HG03565 (cell line): ENCODE measurements around the gene OPRL1.

Source experiments
- ATAC-seq: cut with Tn5 transposase; IDR thresholded peaks from one replicate; pipeline ENCODE4 v1.9.1; 2021; ENCODE audit warnings: mild to moderate bottlenecking, moderate library complexity; ENCODE audit not compliant: unreplicated experiment

OPRL1 gene

DNA sequence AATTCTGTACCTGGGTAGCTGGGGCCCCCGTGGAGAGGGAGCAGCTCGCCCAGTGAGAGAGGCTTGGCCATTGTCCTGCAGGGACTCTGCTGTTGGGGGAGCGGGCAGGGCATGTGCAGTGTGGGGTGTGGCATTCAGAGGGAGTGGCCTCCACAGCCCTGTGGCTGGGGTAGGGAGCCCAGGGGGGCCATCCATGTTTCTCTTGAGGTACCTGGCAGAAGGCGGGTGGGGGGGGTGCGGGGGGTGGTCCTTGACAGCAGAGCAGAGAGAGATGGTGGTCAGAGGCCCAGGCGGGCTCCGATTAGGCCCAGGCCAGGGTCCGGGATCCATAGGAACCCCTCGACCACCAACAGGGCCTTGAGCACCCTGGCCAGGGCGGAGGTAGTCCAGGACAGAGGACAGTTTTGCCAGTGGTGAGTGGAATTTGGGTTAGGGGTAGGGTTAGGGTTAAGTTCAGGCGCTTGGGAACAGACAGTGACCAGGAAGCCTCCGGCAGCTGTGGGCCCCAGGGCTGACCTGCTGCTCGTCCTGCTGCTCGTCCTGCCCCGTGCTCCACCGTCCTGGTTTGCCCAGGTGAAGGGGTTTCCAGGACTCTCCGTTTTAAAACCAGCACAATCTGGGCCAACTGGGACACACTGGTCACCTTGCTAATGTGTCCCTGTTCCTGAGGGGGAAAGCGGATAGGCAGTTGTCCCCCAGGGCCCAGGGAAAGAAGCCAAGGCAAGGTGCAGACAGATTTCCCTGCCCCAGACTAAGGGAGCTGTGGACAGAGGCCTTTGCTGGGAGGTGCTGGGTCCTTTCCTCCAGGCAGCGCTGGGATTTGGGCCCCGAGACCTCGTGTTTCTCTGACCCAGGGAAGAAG is 59.5 kb downstream of the OPRL1 start:
- ATAC-seq: no peak

DNA sequence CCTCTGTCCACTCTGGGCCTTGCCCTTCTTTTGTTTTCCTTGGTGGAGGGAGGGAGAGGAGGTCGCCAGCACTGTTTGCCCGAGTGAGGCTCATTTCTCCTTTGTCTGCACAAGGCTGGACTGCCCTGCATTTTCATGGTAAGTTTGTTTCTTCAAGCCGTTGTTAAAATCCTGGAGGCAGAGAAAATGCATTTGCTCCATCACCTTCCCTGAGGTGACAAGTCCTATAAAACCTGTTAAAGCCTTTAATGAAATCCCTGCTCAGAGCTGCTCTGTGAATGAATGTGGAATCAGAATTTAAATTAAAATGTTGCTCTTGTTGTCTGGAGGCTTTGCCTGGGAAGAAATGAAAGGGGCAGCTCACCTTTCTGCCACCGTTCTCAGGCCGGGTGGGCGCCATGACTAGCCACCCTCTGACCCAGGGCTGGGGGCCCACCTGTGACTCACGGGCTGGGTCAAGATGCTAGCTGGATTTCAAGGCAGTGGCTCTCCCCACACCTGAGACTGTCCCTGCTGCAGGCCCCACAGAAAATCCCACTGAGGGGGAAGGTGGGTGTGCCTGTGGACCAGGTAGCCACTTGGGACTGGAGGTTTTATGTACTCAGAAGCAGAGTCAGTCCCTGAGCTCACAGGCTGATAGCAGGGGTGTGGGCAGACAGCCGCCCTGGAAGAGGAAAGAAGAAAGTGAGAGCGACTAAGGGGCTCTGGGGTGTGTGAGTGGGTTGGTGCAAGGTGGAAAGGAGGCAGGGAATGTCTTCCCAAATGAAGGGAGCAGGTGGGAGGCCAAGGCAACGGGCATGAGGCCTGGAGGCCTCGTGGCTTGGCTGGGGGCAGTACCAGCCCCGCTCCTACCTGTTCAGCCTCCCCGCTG is 60.4 kb downstream of the OPRL1 start:
- no peak for ATAC-seq

DNA sequence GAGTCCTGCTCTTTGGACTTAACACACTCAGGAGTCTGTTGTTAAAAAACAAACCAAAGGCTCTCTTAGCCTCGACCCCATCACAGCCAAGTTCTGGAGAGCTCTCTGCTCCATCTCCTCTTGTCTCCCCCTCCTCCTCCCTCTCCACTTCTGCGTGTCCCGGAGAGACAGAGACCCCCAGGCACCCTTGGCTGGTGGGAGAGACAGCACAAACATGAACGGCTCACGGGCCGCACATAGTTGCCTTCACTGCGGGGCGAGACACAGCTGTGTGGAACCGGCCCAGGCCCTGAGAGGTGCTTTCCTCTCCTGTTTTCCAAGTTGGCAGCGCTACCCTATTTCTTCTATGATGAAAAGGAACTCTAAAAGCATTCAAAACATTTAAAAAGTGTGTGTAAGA is 61.1 kb downstream of the OPRL1 start:
- no peak for ATAC-seq

DNA sequence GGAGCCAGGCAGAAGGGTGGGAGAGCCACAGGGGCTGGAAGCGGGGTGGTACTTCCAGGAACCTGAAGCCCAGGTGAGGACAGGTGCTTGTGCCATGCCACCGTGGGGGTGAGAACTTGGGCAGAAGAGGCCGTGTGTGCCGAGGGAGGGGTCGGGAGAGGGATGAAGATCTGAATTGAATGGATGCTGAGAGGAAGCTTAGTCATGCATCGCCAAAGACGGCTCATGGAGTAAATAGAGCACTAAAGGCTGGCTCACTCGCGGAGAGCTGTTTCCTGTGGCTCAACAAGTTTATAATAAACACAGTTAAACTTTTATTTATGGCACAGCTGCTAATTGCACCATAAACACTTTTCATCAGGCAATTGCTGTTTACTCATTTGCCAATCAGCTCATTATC is 62.7 kb downstream of the OPRL1 start:
- ATAC-seq: no peak

DNA sequence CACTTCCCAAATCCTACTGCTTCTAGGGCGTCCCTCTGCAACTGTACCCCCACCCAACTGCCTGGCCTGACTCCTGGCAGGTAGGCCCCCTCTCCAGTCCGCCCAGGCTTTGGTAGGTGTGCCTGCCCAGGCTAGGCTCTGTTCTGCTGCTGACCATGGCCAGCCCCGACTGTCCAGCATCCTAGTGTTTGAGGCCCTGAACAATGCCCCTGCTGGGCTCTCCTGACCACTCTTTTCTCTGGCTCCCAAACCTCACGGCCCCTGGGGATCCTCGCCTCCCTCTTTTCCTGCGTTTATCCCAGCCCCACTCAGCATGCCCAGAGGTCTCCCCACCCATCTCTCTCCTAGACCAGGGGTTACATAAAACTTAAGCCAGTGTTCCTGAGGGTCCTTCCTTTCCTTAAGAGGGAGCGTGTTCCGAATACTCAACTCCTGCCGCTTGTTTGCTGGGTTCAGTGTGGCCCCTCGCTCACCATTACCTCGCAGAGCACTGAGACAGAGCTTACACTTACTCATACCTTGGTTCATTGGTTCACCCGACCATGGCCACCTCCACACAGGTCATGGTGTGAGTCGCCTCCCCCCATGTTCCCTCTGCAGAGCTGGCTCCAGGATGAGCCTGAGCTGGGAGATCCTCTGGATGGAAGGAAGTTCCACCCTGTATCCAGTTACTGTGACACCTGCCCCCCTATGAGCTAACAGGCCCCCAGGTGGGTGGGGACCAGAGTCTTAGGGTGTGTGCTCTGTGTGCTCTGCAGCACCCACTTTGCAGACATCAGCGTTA is 63.3 kb downstream of the OPRL1 start:
- ATAC-seq: no peak

DNA sequence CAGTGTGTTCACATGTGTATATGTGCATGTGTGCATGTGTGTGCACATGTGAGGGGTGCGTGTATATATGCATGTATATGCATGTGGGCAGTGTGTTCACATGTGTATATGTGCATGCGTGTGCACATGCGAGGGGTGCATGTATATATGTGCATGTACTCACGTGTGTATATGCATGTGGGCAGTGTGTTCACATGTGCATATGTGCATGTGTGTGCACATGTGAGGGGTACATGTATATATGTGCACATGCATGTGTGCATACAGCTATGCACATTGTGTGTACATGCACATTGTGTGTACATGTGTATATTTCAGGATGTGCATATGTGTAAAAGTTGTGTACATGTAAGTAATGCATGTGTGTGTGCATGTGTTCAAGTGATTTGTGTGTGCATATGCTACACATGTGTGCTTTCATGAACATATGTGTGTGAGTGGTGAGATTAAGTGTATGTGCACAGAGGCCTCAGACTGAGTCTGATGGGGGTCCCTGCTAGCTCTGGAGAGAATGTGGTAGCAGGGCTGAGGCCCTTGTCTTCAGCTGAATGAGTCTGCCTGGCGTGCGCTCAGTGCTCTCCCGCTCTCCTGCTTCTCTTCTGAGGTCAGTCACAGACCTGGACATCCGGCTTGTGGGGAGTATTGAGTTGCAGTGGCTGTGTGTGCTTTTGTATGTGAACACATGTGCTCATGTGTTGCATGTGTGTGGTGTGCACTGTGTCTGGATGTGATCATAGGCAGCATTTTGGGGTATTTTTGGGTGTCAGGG is 64.4 kb downstream of the OPRL1 start:
- no peak for ATAC-seq

DNA sequence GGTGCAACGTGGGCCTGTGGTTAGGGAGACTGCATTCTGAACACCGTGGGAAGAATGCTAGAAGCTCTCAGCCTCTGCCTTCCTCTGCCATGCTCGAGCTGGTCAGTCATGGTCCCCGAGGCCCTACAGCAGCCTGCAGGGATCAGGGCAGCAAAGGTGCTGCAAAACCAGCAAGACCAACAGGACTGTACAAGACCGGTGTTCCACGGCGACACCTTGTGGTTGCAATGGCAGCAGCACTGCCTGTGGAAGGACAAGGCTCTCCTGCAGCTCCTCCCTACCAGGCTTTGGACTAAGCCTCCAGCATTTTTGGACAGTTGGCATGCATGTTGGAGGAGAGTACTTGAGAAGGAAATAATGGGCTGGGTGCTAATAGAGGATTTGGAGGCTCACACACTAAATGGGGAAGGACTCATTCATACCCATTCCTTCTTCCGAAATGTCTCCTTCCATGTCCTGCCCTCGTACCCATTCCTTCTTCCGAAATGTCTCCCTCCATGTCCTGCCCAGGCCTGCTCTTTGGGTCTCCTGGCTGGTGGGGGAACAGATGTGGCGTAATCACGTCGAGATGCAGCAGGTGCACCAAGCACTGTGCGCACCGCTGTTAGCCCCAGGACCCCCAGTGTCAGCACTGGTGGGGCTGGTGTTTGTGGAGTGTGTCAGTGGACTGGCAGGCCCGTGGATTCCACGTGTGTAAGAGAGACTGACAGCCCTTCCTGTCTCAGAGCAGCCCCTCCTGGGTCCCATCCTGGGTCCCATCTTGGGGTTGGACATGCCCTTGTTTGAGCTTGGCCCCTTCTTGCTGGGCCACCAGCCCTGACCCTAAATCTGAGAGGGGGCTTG is 65.8 kb downstream of the OPRL1 start:
- no peak for ATAC-seq

DNA sequence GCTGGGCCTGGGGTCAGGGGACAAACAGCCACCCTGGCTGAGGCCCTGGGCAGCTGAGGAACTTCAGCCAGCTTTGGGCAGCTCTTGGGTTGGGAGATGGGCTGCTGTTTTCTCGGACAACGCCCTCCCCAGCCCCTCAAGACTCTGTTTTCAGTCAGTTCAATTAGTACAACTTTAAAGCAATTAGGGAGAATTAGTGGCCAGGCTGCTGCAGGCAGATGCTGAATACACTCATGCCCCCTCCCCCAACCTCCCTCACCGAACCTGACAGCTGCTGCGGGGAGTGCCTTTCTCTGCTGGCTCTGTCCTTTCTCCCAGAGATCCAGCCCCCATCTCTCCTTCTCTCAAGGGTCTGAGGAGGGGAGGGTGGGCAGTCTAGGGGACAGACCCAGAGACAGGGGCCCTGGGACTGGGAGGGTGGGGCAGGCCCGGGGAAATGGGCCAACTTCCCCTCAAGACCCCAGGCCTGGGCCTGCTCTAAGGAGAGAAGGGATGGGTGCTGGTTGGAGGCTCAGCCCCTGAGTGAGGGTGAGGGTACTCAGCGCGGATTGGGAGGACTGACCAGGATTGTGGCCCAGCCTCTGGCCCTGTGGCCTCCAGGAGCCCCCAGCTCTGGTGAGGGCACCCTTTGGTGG is 66.5 kb downstream of the OPRL1 start:
- no peak for ATAC-seq

DNA sequence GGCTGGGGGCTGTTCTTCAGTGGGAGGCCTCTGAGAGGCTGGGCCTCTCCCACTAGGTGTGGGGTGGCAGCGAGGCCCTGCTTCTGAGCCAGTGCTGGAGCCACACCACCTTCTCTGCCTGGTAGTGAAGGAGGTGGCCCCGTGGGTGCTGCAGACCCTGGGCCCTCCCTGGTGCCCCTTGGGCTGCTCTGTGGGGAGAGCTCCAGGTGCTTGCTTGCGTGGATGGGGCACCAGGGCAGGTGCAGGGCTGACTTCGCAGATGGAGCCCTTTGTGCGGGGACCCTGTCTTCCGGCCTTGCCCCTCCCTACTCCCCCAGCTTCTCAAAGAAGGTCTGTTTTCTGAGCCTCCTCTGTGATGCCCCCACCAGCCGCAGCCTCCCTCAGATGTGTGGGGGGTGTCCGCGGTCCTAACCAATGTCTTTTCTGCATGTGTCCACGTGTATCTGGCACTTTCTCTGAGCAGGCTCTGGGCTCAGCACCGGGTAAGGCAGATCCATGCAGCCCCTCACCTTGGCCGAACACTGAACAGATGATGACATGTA is 67.1 kb downstream of the OPRL1 start:
- ATAC-seq: no peak

DNA sequence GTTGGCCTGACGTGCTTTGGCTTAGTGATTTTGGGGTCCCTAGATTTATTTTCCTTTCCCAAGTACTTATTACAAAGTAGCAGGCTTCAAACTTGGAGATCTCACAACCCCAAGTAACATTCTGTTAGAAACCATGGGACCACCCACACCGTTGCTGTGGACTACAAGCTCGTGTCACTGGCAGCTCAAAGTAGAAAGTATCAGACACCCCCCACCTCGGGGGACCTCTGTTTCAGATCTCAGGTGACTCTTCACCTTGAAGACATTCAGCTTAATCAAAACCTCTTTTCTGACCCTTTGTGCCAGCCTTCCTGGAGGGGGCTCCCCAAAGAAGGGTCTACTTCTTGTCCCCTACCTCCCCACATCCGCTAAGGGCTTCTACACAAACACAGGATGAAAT is 68.7 kb downstream of the OPRL1 start:
- no peak for ATAC-seq

DNA sequence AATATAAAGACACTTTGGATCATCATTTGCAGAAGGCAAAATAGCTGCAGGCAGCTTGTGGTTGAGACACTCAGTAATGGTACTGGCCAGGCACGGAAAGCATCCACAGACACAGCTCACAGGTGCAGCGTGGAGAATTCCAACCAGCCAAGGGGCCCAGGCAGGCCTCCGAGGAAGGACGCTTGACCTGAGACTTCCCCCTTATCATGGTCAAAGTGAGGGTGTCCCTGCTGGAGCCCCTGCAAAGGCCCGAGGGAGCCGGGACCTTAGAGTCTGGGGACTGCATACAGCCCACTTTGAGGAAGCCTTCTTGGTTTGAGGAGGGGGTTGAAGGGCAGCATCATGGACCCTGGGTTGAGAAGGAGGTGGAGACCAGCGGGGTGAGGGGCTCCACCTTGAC is 69.3 kb downstream of the OPRL1 start:
- ATAC-seq: no peak

DNA sequence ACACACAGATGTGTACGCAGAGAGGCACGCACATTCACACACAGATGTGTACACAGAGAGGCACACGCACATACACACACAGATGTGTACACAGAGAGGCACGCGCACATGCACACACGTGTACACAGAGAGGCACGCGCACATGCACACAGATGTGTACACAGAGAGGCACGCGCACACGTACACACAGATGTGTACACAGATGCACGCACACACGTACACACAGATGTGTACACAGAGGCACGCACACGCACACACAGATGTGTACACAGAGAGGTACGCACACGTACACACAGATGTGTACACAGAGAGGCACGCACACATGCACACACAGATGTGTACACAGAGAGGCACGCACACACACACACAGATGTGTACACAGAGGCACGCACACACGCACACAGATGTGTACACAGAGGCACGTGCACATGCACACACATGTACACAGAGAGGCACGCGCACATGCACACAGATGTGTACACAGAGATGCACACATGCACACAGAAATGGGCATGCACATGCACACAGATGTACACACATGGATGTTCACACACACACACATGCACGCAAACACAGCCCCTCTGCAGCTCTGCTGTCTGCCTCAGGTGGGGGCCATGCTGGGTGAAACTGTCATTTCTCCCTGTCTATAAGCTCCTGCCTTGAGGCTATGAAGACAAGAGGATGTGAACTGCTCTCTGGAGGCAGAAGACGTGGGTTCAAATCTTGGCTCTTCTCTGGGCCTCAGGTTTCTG is 70.1 kb downstream of the OPRL1 start:
- no peak for ATAC-seq
